ENCODE results near the gene RFWD3.

- TF ChIP-seq EZH2 (IDR thresholded peaks at IDR 0.05; ENCODE audit: borderline replicate concordance) (no peak), EZH2phosphoT487 (IDR thresholded peaks at IDR 0.05; ENCODE audit: low read depth, severe bottlenecking, unreplicated experiment) (no peak)
These were observed 46.6 kb upstream of the RFWD3 start for GRCh38 chr16:74713325-74713724.
